IMR-90 (cell line): Measurements from ENCODE around the gene LRCOL1. TPM values are rescaled to one million over a fixed set of nuclear protein-coding genes. Genes with fewer than 3 reads are reported as not detected.

Source experiments
- ATAC-seq: fragments of 200-7000 bp; cut with Tn5 transposase; 2 replicates; pipeline ENCODE4 v1.9.1; 2020; ENCODE audit warnings: low read depth, mild to moderate bottlenecking, moderate library complexity
- BruUV-seq: library from RNA; stranded (reverse); fragments of 400-500 nt; replicated peaks from 2 replicates; lab custom pipeline; 2021; lab: Mats Ljungman, UMichigan
- CTCF ChIA-PET: fragments of 300-600 bp; formaldehyde crosslinking; extraction: SDS; loops from one replicate; lab custom pipeline; 2021; ENCODE audit warnings: antibody characterized with exemption; lab: Yijun Ruan, JAX
- POLR2A ChIA-PET: fragments of 300-600 bp; sonication (Branson Sonifier 250); formaldehyde crosslinking; loops from one replicate; lab custom pipeline; 2022; ENCODE audit warnings: antibody characterized with exemption; ENCODE audit not compliant: unreplicated experiment; lab: Charles Lee
- DNase-seq: peaks from one replicate; pipeline ENCODE4 v3.0.0; 2013
- H2AFZ ChIP-seq: replicated peaks from 2 replicates; pipeline ENCODE3; 2013; ENCODE audit warnings: low read length, mild to moderate bottlenecking; ENCODE audit not compliant: poor library complexity
- H2AK5ac ChIP-seq: 2 replicates; pipeline ENCODE4 v1.6.1; 2013; ENCODE audit warnings: low read depth, low read length, inconsistent platforms
- H2AK9ac ChIP-seq: replicated peaks from 2 replicates; pipeline ENCODE3; 2013; ENCODE audit warnings: mild to moderate bottlenecking, low read depth, low read length, moderate library complexity; ENCODE audit not compliant: poor library complexity
- H2BK120ac ChIP-seq: 2 replicates; pipeline ENCODE4 v1.6.1; 2013; ENCODE audit warnings: low read depth, low read length, inconsistent platforms
- H2BK15ac ChIP-seq: 3 replicates; pipeline ENCODE4 v1.6.1; 2013; ENCODE audit warnings: low read depth, low read length, inconsistent platforms
- H2BK20ac ChIP-seq: 2 replicates; pipeline ENCODE4 v1.6.1; 2013; ENCODE audit warnings: low read depth, mild to moderate bottlenecking, inconsistent platforms, low read length, moderate library complexity
- H2BK5ac ChIP-seq: 2 replicates; pipeline ENCODE4 v1.6.1; 2013; ENCODE audit warnings: mild to moderate bottlenecking, low read depth, low read length, inconsistent platforms; ENCODE audit not compliant: poor library complexity, severe bottlenecking
- H3K14ac ChIP-seq: replicated peaks from 2 replicates; pipeline ENCODE4 v1.6.1; 2013; ENCODE audit warnings: low read depth, low read length, inconsistent platforms
- H3K18ac ChIP-seq: 2 replicates; pipeline ENCODE4 v1.6.1; 2013; ENCODE audit warnings: low read depth, low read length, control low read depth
- H3K23ac ChIP-seq: 2 replicates; pipeline ENCODE4 v1.6.1; 2013; ENCODE audit warnings: low read depth, low read length, inconsistent platforms
- H3K27ac ChIP-seq: 2 replicates; pipeline ENCODE4 v1.5.1; 2013; ENCODE audit warnings: mild to moderate bottlenecking, control low read depth, low read length; ENCODE audit not compliant: insufficient read depth
- H3K27me3 ChIP-seq: 2 replicates; pipeline ENCODE4 v1.6.1; 2013; ENCODE audit warnings: low read length; ENCODE audit not compliant: control insufficient read depth, insufficient read depth
- H3K36me3 ChIP-seq: 2 replicates; pipeline ENCODE4 v1.6.1; 2013; ENCODE audit warnings: low read length, mixed read lengths; ENCODE audit not compliant: control insufficient read depth, insufficient read depth
- H3K4ac ChIP-seq: 2 replicates; pipeline ENCODE4 v1.6.1; 2013; ENCODE audit warnings: low read depth, low read length, inconsistent platforms
- H3K4me1 ChIP-seq: 2 replicates; pipeline ENCODE4 v1.6.1; 2013; ENCODE audit warnings: low read length, mixed read lengths; ENCODE audit not compliant: control insufficient read depth, insufficient read depth
- H3K4me2 ChIP-seq: 2 replicates; pipeline ENCODE4 v1.6.1; 2013; ENCODE audit warnings: low read depth, mild to moderate bottlenecking, control low read depth, low read length, moderate library complexity
- H3K4me3 ChIP-seq: 2 replicates; pipeline ENCODE4 v1.5.1; 2013; ENCODE audit warnings: low read depth, mild to moderate bottlenecking, control low read depth, low read length, moderate library complexity; ENCODE audit not compliant: insufficient read depth
- H3K56ac ChIP-seq: 2 replicates; pipeline ENCODE4 v1.6.1; 2013; ENCODE audit warnings: low read length, inconsistent platforms; ENCODE audit not compliant: insufficient read depth; ENCODE audit errors: extremely low read depth
- H3K79me1 ChIP-seq, 2 experiments: 2 replicates each; pipeline ENCODE4 v1.6.1; 2013; ENCODE audit warnings: low read length in 2 of 2, inconsistent platforms in 1 of 2, low read depth in 1 of 2
- H3K9ac ChIP-seq: 2 replicates; pipeline ENCODE4 v1.6.1; 2013; ENCODE audit warnings: low read depth, low read length, control low read depth
- H3K9me1 ChIP-seq: 2 replicates; pipeline ENCODE4 v1.6.1; 2013; ENCODE audit warnings: low read length, inconsistent platforms; ENCODE audit not compliant: insufficient read depth
- H3K9me3 ChIP-seq: 2 replicates; pipeline ENCODE4 v1.6.1; 2013; ENCODE audit warnings: low read length; ENCODE audit not compliant: control insufficient read depth, insufficient read depth
- H4K20me1 ChIP-seq: 2 replicates; pipeline ENCODE4 v1.6.1; 2013; ENCODE audit warnings: low read length, inconsistent platforms; ENCODE audit not compliant: insufficient read depth
- H4K5ac ChIP-seq: 2 replicates; pipeline ENCODE4 v1.6.1; 2013; ENCODE audit warnings: mild to moderate bottlenecking, low read depth, low read length, control low read depth
- H4K8ac ChIP-seq, 2 experiments: 2 replicates each; pipeline ENCODE4 v1.6.1; 2013; ENCODE audit warnings: low read depth in 2 of 2, low read length in 2 of 2, control low read depth in 1 of 2, inconsistent platforms in 1 of 2
- H4K91ac ChIP-seq: 2 replicates; pipeline ENCODE4 v1.6.1; 2013; ENCODE audit warnings: low read depth, low read length, inconsistent platforms; ENCODE audit not compliant: insufficient read depth
- CHD1 ChIP-seq: IDR thresholded peaks from 2 replicates; pipeline ENCODE4 v1.6.1; 2012; ENCODE audit warnings: low read depth, low read length, improper control_type of control experiment
- FOS ChIP-seq: fragments of 150-350 bp; IDR thresholded peaks from 2 replicates; pipeline ENCODE4 v1.6.1; 2016; ENCODE audit warnings: low read depth, low read length
- MAFK ChIP-seq: IDR thresholded peaks from 2 replicates; pipeline ENCODE4 v1.6.1; 2012; ENCODE audit warnings: low read depth, low read length, improper control_type of control experiment
- MXI1 ChIP-seq: IDR thresholded peaks from 2 replicates; pipeline ENCODE4 v1.6.1; 2012; ENCODE audit warnings: low read depth, mild to moderate bottlenecking, low read length, moderate library complexity, borderline replicate concordance
- NFE2L2 ChIP-seq: fragments of 150-350 bp; IDR thresholded peaks from 2 replicates; pipeline ENCODE4 v1.6.1; 2016; ENCODE audit warnings: low read depth, mild to moderate bottlenecking, low read length
- RCOR1 ChIP-seq: IDR thresholded peaks from 2 replicates; pipeline ENCODE4 v1.6.1; 2012; ENCODE audit warnings: mild to moderate bottlenecking, low read length, improper control_type of control experiment; ENCODE audit not compliant: insufficient replicate concordance
- RFX5 ChIP-seq: IDR thresholded peaks from 2 replicates; pipeline ENCODE4 v1.8.0; 2012; ENCODE audit warnings: low read depth, mild to moderate bottlenecking, low read length, moderate library complexity
- SMC3 ChIP-seq: fragments of 150-350 bp; IDR thresholded peaks from 2 replicates; pipeline ENCODE4 v1.6.1; 2016; ENCODE audit warnings: low read depth, mild to moderate bottlenecking, antibody characterized with exemption, low read length, moderate library complexity
- WGBS, 2 experiments: methylation state at CpG; one replicate each; pipeline versions ENCODE4 v1.1.5 to v1.1.7; 2013; ENCODE audit warnings: missing lambda C conversion rate in 2 of 2; ENCODE audit not compliant: insufficient read length in 1 of 2; ENCODE audit errors: extremely low coverage in 2 of 2; 5-methylcytosine and 5-hydroxymethylcytosine counted together
- dilution Hi-C: fragments of 300-500 bp; cut with HindIII; formaldehyde crosslinking; loops from one replicate; pipeline ENCODE4 v1.14.3; 2018; ENCODE audit warnings: low sequenced_read_pairs; ENCODE audit not compliant: unreplicated experiment
- in situ Hi-C: fragments of 300-500 bp; cut with MboI; formaldehyde crosslinking; loops from 3 replicates; pipeline ENCODE4 v1.14.3; 2019; ENCODE audit warnings: low sequenced_read_pairs, inconsistent platforms, mixed read lengths
- intact Hi-C: fragments of 100-400 bp; cut with micrococcal nuclease; formaldehyde crosslinking; loops from 2 replicates; pipeline ENCODE4 v1.10.0; 2022
- polyA plus RNA-seq, 3 experiments: library from polyadenylated mRNA; depleted of rRNA; stranded (reverse); fragments of >200 nt; gene quantifications; 2 replicates each; pipeline ENCODE4 v1.2.3, GENCODE V29; 2012; ENCODE audit warnings: low replicate concordance in 1 of 3
- total RNA-seq: library from RNA; depleted of rRNA; stranded (reverse); fragments of >200 nt; gene quantifications from 2 replicates; pipeline ENCODE4 v1.2.3, GENCODE V29; 2012
- TF ChIP-seq, protein P1 (sequence below): fragments of 150-350 bp; IDR thresholded peaks from 2 replicates; pipeline ENCODE4 v1.6.1; 2017; ENCODE audit warnings: mild to moderate bottlenecking, antibody characterized with exemption, low read length, low read depth

Gene LRCOL1
- total and polyA plus RNA-seq, 2 of the 4 experiments (the other 2 are of a cell fraction): 1.0 TPM; not detected in 1

GRCh38 chr12:132575661-132576060, 34.7 kb downstream of the LRCOL1 start:
- no peak overlapping the region for H3K18ac ChIP-seq
- H3K4me1 ChIP-seq: no peaks in the 10 kb centered on the region
- no peak overlapping the region for H2BK5ac ChIP-seq
- H2BK120ac ChIP-seq: no peak overlapping the region
- no peak overlapping the region for H2AK5ac ChIP-seq
- POLR2A ChIA-PET: no interaction called here
- no peak overlapping the region for H3K14ac ChIP-seq
- no peak for ATAC-seq
- no peak for DNase-seq
- H2BK15ac ChIP-seq: no peak overlapping the region
- H4K20me1 ChIP-seq: no peaks in the 10 kb centered on the region; the same call in 1 of the 2 replicates
- TF ChIP-seq RCOR1 (no peak), MAFK (no peak), SMC3 (no peak), CHD1 (no peak), MXI1 (no peak), NFE2L2 (no peak), FOS (no peak), RFX5 (no peak)
- TF ChIP-seq, protein P1, sequence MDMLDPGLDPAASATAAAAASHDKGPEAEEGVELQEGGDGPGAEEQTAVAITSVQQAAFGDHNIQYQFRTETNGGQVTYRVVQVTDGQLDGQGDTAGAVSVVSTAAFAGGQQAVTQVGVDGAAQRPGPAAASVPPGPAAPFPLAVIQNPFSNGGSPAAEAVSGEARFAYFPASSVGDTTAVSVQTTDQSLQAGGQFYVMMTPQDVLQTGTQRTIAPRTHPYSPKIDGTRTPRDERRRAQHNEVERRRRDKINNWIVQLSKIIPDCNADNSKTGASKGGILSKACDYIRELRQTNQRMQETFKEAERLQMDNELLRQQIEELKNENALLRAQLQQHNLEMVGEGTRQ: no peak
- H3K27me3 ChIP-seq: no peaks in the 10 kb centered on the region
- in situ Hi-C loops: no loop called here
- intact Hi-C loops: no loop called here
- no peak overlapping the region for H2BK20ac ChIP-seq
- no peak overlapping the region for H3K23ac ChIP-seq
- H4K8ac ChIP-seq: no peak overlapping the region
- H4K5ac ChIP-seq: no peak overlapping the region
- no peak overlapping the region for H2AK9ac ChIP-seq
- H3K4me3 ChIP-seq: no peak overlapping the region
- H4K91ac ChIP-seq: no peak overlapping the region
- no peaks in the 10 kb centered on the region for H3K9me1 ChIP-seq
- H3K36me3 ChIP-seq: peaks cover 32% of the 10 kb centered on the region
- no peak overlapping the region for H3K9ac ChIP-seq
- H3K27ac ChIP-seq: no peak overlapping the region
- CTCF ChIA-PET: no interaction called here
- no peak overlapping the region for H3K56ac ChIP-seq
- H2AFZ ChIP-seq: no peak overlapping the region
- H3K79me1 ChIP-seq: no peaks in the 10 kb centered on the region
- H3K4ac ChIP-seq: no peak overlapping the region
- no peaks in the 10 kb centered on the region for H3K9me3 ChIP-seq
- H3K4me2 ChIP-seq: no peak overlapping the region
- BruUV-seq: no TSS peak
- dilution Hi-C loops: no loop called here
- 100% methylated on average over 1 of the region's 11 CpGs; no CpG with 5 or more reads in 1 of the 2 experiments for WGBS, 2 experiments
